H1 (cell line): Measurements from ENCODE around the gene POLR2I. TPM values are rescaled to one million over a fixed set of nuclear protein-coding genes. Genes with fewer than 3 reads are reported as not detected.

ENCODE experiments used
- RNF2 ChIP-seq: fragments of 200-900, 300-1000 bp; sonication (generic); IDR thresholded peaks from 2 replicates; pipeline ENCODE4 v1.7.1; 2016; ENCODE audit warnings: borderline replicate concordance, low read depth, mild to moderate bottlenecking, antibody characterized with exemption, low read length; ENCODE audit not compliant: poor library complexity, severe bottlenecking; ENCODE audit errors: missing control alignments
- RXRA ChIP-seq: IDR thresholded peaks from 2 replicates; pipeline ENCODE4 v1.6.1; 2011; ENCODE audit warnings: low read depth, mild to moderate bottlenecking, low read length, moderate library complexity; ENCODE audit not compliant: insufficient read depth
- SP1 ChIP-seq: IDR thresholded peaks from 2 replicates; pipeline ENCODE4 v1.6.1; 2011; ENCODE audit warnings: low read depth, low read length
- TCF12 ChIP-seq: IDR thresholded peaks from 2 replicates; pipeline ENCODE4 v1.6.1; 2011; ENCODE audit warnings: low read depth, mild to moderate bottlenecking, low read length
- TEAD4 ChIP-seq: IDR thresholded peaks from 2 replicates; pipeline ENCODE4 v1.6.1; 2012; ENCODE audit warnings: low read depth, low read length, inconsistent platforms, mixed read lengths
- polyA plus RNA-seq, 7 experiments: library from polyadenylated mRNA; depleted of rRNA in 3 of 7; stranded (reverse) in 5 of 7; unstranded in 2 of 7; fragments of >200 nt in 5 of 7; fragments of 200-250 nt in 2 of 7; gene quantifications; 1 replicate in 5 of 7; 2 replicates in 1 of 7; 4 replicates in 1 of 7; pipeline versions ENCODE4 v1.2.1 to v1.2.3, GENCODE V29; 2011 to 2013; ENCODE audit warnings: missing spikeins in 2 of 7, mixed read lengths in 2 of 7
- total RNA-seq: library from RNA; stranded (reverse); fragmentation: NEBNext Ultra II Directional; extraction: Animal tissue kit (Norgen Biotek cat#: 25700); gene quantifications from 2 replicates; pipeline ENCODE4 v1.2.1, GENCODE V29; 2021

Gene POLR2I
- total and polyA plus RNA-seq, 2 of the 8 experiments (the other 6 are each of a cell fraction or from before 2014, with no cell fraction given), result 143 to 150 TPM

GRCh38 chr19:36073121-36073876, 41.4 kb downstream of the POLR2I start (continued):
- no peak for TF ChIP-seq RNF2
- no peak for TF ChIP-seq TEAD4
- no peak for TF ChIP-seq RXRA
- TF ChIP-seq SP1, result no peak
- TF ChIP-seq TCF12, result no peak
- TF ChIP-seq, all 59 proteins: peak for 0
